Esophagus squamous epithelium (tissue), 4 donors: ENCODE data around the gene PABPN1.

Source experiments
- CTCF ChIP-seq, 6 experiments: fragments of 450-650 bp in 4 of 6; fragments of 200-600 bp in 2 of 6; sonication (generic) in 2 of 6; IDR thresholded peaks; one replicate each; pipeline ENCODE4 v1.5.1; 2016 to 2019; ENCODE audit warnings: antibody characterized with exemption in 6 of 6, mild to moderate bottlenecking in 4 of 6, moderate library complexity in 4 of 6
- POLR2A ChIP-seq, 4 donors: fragments of 450-650 bp; IDR thresholded peaks; one replicate each; pipeline ENCODE4 v1.6.1; 2017; ENCODE audit warnings: antibody characterized with exemption in 4 of 4, mild to moderate bottlenecking in 4 of 4, moderate library complexity in 3 of 4

GRCh38 chr14:23351681-23352505 lies 30.6 kb downstream of the PABPN1 start:
- no peak for TF ChIP-seq POLR2A (IDR thresholded peaks at IDR 0.05)
- TF ChIP-seq CTCF (IDR thresholded peaks at IDR 0.05): no peak
